Mesenteric fat pad (tissue), 1 donor: ENCODE measurements around the gene THEM4. TPM values are rescaled to one million over a fixed set of nuclear protein-coding genes. Genes with fewer than 3 reads are reported as not detected.
"Not testable (repeated sequence)": the region's sequence is repeated elsewhere in the genome, so short reads cannot be mapped to it uniquely, and the experiment has no call there.

Experiments
- DNase-seq: peaks from one replicate; pipeline ENCODE4 v3.0.0-alpha.2; 2020; ENCODE audit warnings: low spot score
- total RNA-seq: library from RNA; stranded (reverse); fragmentation: NEBNext Ultra II Directional; extraction: Animal tissue kit (Norgen Biotek cat#: 25700); gene quantifications from one replicate; pipeline ENCODE4 v1.2.1, GENCODE V29; 2021
- donor health status: DM: yes; HTN: yes; CAD: no.

Gene THEM4
- total RNA-seq, 1 donor from 2014 or later: 14.8 TPM

DNA sequence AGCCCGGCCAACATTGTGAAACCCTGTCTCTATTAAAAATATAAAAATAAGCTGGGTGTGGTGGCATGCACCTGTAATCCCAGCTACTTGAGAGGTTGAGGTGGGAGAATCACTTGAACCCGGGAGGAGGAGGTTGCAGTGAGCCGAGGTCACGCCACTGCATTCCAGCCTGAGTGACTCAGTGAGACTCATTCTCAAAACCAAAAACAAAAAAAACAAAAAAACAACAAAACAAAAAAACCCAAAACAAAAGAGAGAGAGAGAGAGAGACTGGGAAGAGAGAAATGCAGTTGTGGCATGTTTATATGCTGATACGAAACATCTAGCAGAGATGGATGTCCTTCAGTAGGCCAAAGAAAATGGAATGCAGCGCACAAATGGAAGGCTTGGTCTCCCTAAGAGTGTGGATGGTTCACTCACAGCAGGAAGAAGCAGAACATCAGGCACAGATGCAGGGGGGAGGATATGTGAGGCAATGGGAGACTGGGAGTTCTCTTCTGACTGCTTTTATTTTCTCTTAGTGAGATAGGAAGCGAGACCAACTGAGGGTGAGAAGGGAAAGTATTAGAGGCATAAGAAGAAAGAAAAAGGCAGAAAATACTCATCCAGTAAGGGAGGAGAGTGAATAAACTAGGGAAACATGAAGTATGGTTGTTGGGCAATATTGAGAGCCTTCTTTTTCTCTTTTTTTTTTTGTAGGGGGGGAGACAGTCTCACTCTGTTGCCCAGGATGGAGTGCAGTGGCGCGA lies 16.0 kb downstream of the THEM4 start:
- DNase-seq: no peak

DNA sequence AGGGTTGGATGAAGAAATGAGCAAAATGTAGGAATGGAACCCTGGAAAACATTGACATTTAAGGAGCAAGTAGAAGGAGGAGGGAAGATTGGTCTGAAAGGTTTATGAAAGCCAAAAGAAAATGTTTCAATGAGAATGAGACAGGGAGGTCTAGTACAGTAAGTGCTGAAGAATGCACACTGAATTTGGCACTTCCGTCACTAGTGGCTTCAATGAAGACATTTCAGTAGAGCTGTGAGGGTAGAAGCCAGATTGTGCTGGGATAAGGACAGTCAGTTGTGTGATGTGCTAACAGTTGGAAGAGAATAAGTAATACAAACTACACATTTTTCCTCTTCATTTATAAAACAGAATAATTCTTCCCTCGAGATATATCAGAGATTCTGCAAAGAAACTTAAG lies 17.1 kb downstream of the THEM4 start:
- DNase-seq: no peak

DNA sequence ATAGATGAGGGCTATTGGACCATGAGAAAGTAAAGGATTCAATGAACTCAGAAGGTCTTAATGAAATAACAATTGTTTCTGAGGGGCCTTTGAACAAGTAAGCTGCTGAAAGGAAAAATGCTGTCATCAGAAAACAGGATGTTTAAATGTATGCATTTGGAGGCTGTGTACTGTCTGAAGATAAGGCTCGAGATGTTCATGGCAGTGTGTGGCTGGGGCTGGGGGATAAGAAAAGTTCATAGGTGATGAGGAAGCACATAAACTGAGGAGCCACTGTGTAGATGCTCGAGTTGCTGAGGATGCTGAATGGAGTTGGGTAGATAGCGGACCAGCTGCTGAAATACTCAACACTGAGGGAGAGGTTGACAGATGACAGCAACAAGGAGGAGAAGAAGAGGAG lies 17.8 kb downstream of the THEM4 start:
- no peak for DNase-seq

DNA sequence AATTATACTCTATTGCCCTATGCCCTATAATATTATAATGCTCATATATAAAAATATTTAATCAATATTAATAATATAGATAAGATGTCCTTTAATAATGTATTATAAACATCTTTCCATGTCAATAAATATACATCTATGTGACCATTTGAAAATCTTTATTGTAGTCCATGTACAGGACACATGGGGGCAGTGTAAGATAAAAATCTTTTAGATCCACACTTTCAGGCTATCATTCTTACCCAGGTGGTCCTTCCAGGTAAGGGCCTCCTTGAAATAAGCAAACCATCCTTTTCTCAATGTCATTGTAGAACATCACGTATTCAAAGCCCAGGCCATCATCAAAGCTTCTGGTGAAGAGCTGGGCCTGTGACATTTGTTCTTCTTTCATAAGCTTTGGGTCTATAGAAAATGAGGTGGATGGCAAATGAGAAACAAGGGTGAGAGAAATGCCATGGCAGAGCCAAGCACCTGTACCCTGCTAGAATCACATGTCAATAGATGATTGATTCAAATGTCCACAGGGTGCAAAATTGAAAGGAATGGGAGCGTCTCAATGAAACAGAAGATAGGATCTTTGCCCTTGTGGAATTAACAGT lies 20.2 kb downstream of the THEM4 start:
- no peak for DNase-seq

DNA sequence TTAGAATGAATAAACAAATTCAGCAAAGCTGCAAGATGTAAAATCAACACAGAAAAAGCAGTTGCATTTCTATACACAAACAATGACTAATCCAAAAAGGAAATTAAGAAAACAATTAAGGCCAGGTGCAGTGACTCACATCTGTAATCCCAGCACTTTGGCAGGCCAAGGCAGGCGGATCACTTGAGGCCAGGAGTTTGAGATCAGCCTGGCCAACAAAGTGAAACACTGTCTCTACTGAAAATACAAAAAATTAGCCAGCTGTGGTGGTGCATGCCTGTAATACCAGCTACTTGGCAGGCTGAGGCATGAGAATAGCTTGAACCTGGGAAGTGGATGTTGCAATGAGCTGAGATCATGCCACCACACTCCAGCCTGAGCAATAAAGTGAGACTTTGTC lies 22.3 kb downstream of the THEM4 start:
- DNase-seq: no peak

DNA sequence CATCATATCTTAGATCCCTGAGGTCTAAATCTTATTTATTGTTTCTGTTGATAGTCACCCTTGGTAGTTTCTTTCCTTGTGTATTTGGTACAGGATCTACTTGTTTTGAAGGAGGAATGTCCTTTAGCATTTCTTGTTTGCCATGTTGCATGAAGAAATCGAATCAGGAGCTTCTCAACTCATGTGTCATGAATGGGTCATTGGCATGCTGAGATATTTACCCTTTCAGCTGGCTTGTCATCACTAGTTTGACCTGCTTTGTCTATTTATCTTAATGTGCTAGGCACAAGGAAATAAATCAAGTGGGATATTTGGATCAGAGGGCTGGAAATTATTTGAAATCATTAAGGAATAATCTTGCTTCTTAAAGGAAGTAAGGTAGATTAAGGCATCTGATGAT lies 23.8 kb downstream of the THEM4 start:
- no peak for DNase-seq

DNA sequence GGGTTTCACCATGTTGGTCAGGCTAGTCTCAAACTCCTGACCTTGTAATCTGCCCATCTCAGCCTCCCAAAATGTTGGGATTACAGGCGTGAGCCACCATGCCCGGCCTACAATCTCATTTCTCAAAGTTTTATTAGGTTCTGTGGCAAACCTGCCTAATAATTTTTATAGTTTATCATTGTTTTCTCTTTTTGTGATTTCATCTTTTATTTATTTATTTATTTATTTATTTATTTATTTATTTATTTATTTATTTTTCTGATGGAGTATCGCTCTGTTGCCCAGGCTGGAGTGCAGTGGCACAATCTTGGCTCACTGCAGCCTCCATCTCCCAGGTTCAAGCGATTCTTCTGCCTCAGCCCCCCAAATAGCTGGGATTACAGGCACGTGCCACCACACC lies 24.4 kb downstream of the THEM4 start:
- DNase-seq: not testable (repeated sequence)

DNA sequence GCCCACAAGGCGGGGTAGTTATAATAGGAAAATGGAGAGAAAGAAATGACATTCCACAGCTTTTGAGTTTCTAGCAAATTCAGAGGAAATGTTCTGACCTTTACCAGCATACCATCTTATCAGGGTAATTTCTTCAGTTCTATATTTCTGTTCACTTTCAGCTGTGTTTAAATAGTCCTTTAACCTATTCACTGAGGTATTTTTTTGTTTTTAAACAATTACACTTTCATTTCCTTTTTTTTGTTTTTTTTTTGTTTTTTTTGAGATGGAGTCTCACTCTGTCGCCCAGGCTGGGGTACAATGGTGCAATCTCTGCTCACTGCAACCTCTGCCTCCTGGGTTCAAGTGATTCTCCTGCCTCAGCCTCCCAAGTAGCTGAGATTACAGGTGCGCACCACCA lies 24.9 kb downstream of the THEM4 start:
- DNase-seq: not testable (repeated sequence)

DNA sequence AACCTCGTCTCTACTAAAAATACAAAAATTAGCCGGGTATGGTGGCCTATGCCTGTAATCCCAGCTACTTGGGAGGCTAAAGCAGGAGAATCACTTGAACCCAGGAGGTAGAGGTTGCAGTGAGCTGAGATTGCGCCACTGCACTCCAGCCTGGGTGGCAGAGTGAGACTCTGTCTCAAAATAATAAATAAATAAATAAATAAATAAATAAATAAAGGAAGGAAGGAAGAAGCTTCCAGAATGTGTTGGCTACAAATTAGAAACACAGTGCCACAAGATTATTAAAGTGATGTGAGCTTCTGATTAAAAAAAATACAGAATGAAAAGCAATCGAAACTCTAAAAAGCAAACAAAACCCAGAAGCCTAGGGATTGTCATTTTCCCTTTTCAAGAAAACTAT lies 25.4 kb downstream of the THEM4 start:
- not testable (repeated sequence) for DNase-seq

DNA sequence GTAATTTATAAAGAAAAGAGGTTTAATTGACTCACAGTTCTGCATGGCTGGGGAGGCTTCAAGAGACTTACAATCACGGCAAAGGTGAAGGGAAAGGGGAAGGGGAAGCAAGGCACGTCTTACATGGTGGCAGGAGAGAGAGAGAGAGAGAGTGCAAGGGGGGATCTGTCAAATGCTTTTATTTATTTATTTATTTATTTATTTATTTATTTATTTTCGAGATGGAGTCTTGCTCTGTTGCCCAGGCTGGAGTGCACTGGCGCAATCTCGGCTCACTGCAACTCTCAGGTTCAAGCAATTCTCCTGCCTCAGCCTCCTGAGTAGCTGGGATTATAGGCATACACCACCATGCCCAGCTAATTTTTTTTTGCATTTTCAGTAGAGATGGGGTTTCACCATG lies 26.4 kb downstream of the THEM4 start:
- DNase-seq: not testable (repeated sequence)

DNA sequence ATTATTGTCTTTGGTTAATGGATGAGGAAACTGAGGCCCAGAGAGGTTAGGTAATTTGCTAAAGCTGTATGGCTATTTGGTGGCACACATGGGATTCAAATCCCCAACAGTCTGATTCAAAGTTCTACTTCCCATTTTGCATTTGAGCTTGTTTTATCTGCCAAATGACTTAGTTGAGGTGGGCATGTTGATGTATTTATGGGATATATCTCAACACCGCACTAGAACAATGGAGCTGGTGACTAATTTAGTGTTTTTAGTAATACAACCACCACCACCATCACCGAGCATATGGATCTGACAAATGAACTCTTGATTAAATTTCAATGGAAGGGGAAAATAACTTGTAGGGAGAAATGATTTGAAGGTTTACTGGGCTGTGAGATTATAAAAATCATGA lies 26.8 kb downstream of the THEM4 start:
- no peak for DNase-seq

DNA sequence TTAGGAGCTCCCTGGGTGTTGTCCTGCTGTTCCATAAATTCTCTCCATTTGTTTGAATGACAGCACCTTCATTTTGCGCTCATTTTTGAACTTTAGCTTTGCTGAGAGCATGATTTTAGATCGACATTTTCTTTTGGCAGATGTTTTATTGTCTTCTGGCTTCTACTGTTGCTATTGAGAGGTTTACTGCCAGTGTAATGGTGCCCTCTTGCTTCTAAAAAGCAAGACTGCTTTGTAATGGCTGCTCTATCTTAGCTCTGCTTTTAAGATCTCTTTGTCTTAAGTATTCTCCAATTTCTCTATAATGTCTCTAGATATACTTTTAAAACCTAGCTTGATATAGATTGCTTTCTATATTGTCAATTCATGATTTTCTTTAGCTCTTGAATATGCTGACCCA lies 27.8 kb downstream of the THEM4 start:
- DNase-seq: no peak

DNA sequence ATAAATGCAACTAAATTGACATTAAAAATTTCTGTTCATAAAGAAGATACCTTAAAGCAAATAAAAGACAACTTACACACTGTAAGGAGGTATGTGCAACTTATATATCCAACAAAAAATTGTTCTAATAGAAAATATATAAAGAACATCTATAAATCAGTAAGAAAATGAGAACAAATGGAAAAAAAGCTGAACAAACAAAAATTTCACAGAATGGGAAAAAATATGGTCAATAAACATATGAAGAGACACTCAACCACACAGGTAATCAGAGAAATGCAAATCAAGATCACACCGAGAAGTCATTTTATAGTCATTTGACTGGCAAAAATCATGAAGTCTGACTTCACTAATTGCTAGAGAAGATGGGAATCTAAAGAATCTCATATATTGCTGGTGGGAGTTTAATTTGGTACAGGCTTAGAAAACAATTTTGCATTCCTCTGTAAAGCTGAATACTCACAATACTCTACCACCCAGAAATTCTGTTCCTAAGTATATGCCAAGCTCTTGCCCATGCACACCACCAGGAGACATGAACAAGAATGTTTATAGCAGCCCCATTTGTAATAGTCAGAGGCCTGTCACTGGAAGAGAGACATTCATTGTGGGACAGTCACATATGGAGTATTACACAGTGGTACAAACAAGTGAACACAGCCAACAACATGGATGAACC lies 33.8 kb downstream of the THEM4 start:
- DNase-seq: no peak

DNA sequence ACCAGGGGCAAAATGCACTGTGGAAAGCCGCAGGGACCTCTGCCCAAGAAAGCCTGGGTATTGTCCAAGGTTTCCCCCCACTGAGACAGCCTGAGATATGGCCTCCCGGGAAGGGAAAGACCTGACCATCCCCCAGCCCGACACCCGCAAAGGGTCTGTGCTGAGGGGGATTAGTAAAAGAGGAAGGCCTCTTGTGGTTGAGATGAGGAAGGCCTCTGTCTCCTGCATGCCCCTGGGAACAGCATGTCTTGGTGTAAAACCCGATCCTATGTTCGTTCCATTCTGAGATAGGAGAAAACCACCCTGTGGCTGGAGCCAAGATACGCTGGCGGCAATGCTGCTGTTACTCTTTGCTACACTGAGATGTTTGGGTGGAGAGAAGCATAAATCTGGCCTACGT lies 36.5 kb downstream of the THEM4 start:
- DNase-seq: not testable (repeated sequence)

DNA sequence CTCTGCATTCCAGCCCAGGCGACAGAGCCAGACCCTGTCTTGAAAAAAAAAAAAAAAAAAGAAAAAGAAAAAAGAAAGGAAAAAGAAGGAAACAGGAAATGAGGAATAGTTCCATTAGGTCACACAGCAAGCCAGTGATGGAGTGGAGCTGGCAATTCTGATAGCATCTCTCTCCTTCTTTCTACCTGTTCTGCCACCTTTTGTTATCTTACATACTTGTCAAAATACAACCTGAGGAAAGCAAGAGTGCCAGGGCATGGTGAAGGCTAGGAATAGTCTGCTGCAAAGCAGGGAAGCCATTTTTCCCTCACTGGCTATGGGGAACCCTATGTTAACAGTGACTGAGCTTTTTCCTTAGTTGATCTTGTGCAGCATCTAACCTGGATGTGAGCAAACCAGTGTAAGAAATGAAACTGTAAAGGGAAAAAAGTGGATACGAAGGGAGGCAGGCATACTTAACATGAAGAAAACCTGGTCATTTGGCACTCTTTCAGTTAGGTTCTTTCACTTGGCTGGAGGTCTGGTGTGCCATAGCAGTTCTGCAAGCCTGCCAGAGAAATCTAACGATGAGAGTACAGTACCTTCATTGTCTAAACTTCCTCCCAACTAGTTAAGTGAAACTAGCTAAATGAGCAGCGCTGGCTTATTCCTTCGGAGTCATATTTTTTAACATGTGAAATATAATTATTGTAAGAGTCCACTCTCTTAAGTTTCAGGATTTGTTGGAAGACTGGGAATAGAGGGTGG lies 37.9 kb downstream of the THEM4 start:
- no peak for DNase-seq

DNA sequence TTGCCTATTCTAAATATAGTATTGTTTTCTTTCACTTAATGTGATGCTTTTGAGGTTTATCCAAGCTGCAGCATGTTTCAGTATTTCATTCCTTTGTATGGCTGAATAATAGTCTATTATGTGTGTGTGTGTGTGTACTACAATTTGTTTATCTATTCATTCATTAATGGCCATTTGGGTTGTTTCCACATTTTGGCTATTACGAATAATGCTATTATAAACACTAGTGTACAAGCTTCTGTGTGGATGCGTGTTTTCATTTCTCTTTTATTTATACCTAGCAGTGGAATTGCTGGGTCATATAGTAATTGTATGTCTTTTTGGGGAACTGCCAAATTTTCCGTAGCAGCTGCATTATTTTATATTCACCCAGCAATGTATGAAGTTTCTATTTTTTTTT lies 40.8 kb downstream of the THEM4 start:
- DNase-seq: no peak

DNA sequence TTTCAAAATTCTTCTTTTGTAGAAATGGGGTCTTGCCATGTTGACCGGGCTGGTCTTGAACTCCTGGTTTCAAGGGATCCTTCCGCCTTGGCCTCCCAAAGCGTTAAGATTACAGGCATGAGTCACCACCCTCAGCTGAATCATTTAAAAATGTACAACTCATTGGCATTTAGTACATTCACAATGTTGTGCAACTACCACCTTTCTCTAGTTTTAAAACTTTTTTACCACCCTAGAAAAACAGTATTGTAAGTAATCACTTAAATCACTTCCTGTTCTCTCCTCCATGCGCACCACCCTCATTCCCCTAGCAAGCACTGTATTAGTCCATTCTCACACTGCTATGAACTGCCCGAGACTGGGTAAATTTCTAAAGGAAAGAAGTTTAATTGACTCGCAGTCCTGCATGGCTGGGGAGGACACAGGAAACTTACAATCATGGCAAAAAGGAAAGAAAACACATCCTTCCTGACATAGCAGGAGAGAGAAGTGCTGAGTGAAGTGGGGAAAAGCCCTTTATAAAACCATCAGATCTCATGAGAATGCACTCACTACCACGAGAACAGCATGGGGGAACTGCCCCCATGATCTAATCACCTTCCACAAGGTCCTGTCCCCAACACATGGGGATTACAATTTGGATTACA lies 41.4 kb downstream of the THEM4 start:
- no peak for DNase-seq

DNA sequence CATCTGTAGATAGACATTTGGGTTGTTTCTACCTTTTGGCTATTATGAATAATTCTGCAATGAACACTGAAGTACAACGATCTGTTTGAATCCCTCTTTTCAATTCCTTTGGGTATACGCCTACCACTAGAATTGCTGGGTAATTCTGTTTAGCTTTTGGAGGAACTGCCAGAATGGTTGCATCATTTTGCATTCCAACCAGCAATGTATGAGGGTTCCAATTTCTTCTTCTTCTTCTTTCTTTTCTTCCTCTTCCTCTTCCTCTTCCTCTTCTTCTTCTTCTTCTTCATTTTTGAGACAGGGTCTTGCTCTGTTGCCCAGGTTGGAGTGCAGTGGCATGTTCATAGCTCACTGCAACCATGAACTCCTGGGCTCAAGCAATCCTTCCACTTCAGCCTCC lies 42.0 kb downstream of the THEM4 start:
- DNase-seq: no peak

DNA sequence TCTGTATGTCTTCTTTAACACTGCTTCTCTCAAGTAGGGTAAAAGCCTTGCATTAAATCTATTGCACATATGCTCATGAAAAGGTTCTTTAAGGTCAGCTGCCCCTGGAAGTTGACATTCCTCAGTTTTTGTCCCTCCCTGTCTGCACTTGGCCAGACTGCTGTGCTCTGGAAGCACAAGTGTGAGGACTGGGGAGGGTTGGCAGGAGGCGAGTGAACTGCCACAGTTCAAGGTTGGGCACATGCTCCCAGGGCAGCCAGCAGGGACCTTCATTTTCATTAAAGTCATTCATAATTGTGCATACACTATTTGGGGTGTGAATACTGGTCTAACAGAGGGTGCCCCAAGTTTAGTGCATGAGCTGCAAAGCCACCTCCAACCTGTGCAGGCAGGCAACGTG lies 44.9 kb downstream of the THEM4 start:
- peak; percentile 18 for DNase-seq

DNA sequence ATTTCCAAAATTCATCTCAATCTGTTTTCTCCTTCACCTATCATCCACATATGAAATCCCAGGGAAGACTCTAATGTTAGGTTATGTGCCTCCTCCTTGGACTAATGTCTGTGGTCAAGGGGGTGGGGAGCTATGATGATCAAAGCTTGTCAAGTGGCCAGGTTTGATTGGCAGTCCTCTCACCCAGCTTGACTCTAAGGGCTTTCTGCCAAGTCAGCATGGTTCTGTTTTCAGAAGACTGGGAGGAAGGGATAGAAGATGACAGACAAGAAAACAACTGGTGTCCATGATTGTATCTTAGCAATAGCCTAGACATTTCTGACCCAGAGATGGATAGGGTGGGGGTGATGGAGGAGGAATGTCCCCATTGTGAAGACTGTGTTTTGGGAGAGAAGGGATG lies 46.7 kb downstream of the THEM4 start:
- peak; percentile 18 for DNase-seq

DNA sequence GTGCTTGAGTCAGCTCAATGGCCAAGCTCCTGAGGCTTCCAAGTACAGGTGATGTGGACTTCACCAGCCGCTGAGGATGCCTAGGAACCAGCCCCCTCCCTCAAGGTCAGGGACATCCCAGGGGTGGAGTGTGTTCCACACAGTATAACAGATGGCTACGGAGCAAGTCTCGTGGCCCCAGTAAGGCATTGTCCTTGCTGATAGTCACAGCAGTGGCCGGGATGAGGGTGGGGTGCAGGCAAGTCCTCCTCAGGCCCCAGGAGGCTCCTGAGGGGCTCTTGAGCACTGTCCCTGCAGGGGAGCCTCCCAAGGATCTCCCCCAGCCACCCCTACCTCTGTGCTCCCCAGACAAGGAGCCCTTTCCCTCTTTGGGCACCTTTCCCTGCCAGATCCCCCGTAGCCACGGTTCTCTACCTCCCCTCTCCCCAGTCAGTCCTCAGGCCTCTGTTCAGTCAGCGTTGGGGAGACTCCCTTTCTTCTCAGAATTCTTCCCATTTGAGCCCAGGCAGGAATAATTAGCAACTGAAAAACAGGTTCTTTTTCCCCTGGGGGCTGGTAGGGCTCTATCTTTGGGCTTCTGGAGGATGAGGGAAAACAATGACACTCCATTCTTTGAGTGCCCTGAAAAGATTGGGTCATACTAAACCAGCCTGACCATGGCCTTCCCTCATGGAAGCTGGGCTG lies 48.7 kb downstream of the THEM4 start:
- peak; percentile 77 for DNase-seq
